GM12872 (cell line): ENCODE measurements around the gene NENF.

Experiments used
- TF ChIP-seq, protein P1 (sequence below): IDR thresholded peaks from 3 replicates; pipeline ENCODE4 v1.5.1; 2011; ENCODE audit warnings: low read depth, mild to moderate bottlenecking, low read length, moderate library complexity; ENCODE audit not compliant: insufficient read depth

NENF gene

GRCh38 chr1:212432661-212433576 lies at the start of gene NENF:
TSS of gene NENF (plus strand) at chr1:212432920. CDS start at chr1:212432944, 24 bp downstream.
- TF ChIP-seq, protein P1, sequence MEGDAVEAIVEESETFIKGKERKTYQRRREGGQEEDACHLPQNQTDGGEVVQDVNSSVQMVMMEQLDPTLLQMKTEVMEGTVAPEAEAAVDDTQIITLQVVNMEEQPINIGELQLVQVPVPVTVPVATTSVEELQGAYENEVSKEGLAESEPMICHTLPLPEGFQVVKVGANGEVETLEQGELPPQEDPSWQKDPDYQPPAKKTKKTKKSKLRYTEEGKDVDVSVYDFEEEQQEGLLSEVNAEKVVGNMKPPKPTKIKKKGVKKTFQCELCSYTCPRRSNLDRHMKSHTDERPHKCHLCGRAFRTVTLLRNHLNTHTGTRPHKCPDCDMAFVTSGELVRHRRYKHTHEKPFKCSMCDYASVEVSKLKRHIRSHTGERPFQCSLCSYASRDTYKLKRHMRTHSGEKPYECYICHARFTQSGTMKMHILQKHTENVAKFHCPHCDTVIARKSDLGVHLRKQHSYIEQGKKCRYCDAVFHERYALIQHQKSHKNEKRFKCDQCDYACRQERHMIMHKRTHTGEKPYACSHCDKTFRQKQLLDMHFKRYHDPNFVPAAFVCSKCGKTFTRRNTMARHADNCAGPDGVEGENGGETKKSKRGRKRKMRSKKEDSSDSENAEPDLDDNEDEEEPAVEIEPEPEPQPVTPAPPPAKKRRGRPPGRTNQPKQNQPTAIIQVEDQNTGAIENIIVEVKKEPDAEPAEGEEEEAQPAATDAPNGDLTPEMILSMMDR: no peak

GRCh38 chr1:212386029-212386428 lies 46.7 kb upstream of the NENF start:
- TF ChIP-seq, protein P1: no peak

DNA sequence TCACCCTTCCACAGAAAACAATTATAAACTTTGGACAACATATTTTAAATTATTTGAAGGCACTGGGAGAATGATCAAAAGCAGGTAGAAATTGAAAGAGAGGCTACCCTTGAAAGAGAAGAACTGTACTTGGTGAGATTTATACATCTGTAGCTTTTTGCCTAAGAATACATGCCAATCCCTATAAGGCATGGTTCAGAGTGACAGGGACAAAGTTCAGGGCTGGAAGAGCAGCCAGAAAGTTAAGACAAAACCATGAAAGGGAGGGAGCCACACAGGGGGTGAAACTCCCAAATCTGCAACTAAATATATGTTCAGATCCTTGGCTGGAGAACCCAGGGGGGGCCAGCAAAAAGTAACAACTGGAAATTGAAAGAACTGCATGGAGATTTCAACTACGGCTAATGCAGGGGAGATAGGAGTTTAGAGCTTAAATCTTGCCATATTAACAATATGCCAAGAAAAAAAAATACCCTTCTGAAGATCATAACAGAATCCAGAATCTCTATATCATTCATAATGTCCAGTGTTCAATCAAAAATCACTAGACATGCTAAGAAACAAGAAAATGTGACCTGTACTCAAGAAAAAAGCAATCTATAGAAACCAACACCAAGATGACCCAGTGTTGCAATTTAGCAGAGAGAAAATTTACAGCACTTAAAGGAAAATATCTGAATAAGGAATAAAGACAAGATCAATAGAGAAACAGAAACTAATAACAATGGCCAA lies 43.6 kb upstream of the NENF start:
- TF ChIP-seq, protein P1: no peak

GRCh38 chr1:212396638-212397037 lies 36.1 kb upstream of the NENF start:
- TF ChIP-seq, protein P1: no peak

GRCh38 chr1:212397171-212397570 lies 35.5 kb upstream of the NENF start:
- TF ChIP-seq, protein P1: no peak

- TF ChIP-seq, protein P1: no peak
Observed at GRCh38 chr1:212401042-212401441, 31.7 kb upstream of the NENF start.

DNA sequence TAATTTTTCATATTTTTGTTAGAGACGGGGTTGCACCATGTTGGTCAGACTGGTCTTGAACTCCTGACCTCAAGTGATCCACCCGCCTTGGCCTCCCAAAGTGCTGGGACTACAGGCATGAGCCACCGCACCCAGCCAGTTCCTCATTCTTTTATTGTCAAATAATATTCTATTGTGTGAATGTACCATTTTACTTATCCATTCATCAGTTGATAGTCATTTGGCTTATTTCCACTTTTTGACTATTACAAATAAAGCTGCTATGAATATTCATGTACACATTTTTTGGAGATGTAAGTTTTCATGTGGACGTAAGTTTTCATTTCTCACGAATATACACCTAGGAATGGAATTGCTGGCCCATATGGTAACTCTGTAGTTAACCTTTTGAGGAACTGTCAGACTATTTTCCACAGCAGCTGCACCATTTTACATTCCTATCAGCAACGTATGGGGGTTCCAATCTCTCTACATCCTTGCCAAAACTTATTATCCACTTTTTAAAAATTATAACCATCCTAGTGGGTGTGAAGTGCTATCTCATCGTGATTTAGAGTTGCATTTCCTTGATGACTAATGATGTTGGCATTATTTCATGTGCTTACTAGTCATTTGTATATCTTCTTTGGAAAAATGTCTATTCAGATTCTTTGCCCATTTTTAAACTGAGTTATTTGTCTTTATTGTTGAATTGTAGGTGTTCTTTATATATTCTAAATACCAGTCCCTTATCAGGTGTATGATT lies 30.7 kb upstream of the NENF start:
- TF ChIP-seq, protein P1: no peak
